GM21619 (cell line): ENCODE measurements around the gene CFAP20DC.
"Not testable (repeated sequence)": the region's sequence is repeated elsewhere in the genome, so short reads cannot be mapped to it uniquely, and the experiment has no call there.

Source experiments
- ATAC-seq: cut with Tn5 transposase; IDR thresholded peaks from one replicate; pipeline ENCODE4 v1.9.1; 2021; ENCODE audit not compliant: unreplicated experiment

CFAP20DC gene

DNA sequence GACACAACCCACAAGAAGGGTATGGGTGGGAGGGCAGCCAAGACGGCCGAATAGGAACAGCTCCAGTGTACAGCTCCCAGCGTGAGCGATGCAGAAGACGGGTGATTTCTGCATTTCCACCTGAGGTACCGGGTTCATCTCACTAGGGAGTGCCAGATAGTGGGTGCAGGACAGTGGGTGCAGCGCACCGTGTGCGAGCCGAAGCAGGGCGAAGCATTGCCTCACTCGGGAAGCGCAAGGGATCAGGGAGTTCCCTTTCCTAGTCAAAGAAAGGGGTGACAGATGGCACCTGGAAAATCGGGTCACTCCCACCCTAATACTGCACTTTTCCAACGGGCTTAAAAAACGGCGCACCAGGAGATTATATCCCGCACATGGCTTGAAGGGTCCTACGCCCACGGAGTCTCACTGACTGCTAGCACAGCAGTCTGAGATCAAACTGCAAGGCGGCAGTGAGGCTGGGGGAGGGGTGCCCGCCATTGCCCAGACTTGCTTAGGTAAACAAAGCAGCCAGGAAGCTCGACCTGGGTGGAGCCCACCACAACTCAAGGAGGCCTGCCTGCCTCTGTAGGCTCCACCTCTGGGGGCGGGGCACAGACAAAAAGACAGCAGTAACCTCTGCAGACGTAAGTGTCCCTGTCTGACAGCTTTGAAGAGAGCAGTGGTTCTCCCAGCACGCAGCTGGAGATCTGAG lies 243.1 kb downstream of the CFAP20DC start:
- ATAC-seq = not testable (repeated sequence)

GRCh38 chr3:58804914-58805313 lies 244.9 kb downstream of the CFAP20DC start:
- ATAC-seq = no peak

DNA sequence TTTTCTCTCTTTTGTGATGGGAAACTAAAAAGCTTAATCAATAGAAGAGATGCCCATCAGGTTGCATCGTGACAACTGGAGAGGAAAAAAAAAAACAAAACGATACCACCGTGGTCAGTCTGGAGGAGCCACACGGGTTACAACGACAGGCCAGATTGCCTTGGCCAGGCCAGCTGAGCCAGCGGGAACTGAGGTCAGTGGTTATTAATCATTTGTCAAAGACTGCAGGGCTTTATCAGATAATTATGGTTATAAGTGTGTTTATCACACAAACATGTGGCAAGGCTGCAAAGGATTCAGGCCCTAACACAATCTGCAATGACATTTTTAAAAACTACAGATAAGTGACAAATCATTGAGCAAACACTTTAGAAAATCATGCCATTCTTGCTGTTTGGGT lies 248.3 kb downstream of the CFAP20DC start:
- no peak for ATAC-seq

- no peak for ATAC-seq
Observed at GRCh38 chr3:58800940-58801339, 248.9 kb downstream of the CFAP20DC start.

DNA sequence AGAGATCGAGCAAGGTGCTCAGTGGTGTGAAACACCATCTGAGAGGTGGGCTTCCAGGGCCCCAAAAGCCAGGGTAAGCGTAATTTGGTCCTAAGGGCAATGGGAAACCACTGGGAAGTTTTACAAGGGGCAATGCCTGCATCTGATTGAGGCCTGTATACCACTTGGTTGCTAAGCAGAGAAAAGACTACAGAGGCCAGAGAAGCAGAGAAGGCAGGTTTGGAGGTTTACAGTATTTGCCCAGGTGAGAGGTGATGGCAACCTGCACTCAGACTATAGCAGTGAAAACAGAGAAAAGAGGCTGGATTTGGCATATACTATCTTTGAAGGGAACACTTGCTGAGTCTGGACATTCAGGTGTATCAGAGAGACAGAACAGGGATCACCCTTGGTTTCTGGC lies 249.8 kb downstream of the CFAP20DC start:
- ATAC-seq = no peak

GRCh38 chr3:58799271-58799670 lies 250.6 kb downstream of the CFAP20DC start:
- ATAC-seq = no peak

DNA sequence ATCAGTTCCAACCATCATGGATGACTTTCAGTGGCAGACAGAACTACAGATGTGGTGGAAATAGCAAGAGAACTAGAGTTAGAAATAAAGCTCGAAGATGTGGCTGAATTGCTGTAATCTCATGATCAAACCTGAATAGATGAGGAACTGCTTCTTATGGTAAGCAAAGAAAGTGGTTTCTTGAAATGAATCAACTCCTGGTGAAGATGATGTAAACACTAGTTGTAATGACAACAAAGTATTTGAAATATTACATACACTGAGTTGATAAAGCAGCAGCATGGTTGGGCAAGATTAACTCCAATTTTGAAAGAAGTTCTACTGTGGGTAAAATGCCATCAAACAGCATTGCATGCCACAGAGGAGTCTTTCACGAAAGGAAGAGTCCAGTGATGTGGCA lies 251.5 kb downstream of the CFAP20DC start:
- peak; percentile 57 for ATAC-seq

- ATAC-seq = no peak
Observed at GRCh38 chr3:58794750-58795149, 255.1 kb downstream of the CFAP20DC start.

DNA sequence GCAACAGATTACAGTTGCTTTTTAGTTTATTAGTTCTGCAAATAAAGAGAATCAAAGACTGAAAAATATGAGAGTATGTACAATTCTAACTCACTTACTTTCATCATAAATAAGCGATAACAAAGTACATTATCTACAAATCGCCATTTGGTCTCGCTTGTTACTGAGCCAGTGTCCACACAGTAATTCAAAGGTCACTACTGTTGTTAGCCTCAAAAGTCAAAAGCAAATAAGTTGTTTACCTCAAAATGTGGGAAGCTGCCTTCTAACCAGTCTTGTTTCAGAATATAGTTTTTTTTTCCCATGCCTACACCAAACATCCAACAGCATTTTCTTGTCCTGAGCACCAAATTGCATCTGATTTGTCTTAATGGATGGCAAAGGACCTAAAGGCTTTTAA lies 255.9 kb downstream of the CFAP20DC start:
- no peak for ATAC-seq

GRCh38 chr3:58792921-58793451 lies 256.8 kb downstream of the CFAP20DC start:
- ATAC-seq = no peak

GRCh38 chr3:58789385-58789784 lies 260.4 kb downstream of the CFAP20DC start:
- ATAC-seq = no peak

DNA sequence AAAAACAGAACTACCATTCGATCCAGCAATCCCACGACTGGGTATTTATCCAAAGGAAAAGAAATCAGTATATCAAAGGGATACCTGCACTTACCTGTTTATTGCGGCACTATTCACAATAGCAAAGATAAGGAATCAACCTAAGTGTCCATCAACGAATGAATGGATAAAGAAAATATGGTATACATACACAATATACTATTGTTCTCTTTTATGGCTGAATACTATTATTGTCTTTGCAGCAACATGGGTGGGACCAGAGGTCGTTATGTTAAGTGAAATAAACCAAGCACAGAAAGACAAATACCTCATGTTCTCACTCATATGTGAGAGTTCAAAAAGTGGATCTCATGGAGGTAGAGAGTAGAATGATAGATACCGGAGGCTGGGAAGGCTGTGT lies 264.9 kb downstream of the CFAP20DC start:
- ATAC-seq = no peak

DNA sequence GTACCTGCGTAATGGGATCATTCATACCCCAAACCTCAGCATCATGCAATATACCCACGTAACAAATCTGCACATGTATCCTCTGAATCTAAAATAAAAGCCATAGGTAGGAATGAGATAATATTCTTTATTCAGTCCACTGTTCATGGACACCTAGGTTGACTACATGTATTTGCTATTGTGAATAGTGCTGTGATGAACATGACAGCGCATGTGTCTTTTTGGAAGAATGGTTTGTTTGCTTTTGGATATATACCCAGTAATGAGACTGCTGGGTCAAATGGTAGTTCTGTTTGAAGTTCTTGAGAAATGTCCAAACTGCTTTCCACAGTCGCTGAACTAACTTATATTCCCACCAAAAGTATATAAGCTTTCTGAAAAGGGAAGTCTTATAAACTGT lies 265.4 kb downstream of the CFAP20DC start:
- ATAC-seq = no peak

GRCh38 chr3:58783845-58784244 lies 266.0 kb downstream of the CFAP20DC start:
- no peak for ATAC-seq

DNA sequence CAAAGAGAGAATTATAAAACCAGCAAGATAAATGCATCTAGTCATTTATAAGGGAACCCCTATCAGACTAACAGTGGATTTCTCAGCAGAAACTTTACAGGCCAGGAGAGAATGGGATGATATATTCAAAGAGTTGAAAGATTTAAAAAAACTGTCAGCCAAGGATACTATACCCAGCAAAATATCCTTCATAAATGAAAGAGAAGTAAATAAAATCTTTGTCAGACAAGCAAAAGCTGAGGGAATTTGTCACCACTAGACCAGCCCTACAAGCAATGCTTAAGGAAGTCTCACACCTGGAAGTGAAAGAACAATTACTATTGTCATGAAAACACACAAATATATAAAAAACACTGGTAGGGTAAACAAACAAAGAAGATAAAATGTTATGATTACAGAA lies 269.9 kb downstream of the CFAP20DC start:
- ATAC-seq = no peak

- no peak for ATAC-seq
Observed at GRCh38 chr3:58776231-58776630, 273.6 kb downstream of the CFAP20DC start.

DNA sequence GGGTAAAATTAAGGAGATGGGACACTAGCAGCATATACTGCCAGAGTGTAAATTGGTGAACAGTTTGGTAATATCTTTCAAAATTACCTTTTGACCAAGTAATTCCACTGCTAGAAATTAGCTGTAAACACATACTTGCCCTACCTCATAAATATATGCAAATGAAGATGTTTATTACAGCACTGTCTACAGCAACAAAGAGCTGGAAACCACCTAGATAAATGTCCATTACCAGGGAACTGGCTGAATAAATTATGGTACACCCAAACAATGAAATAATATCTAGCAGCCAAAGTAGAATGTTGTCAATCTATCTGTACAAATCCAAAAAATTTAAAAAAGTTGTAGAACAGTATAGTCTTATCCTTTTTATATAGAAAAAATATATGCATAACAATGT lies 277.4 kb downstream of the CFAP20DC start:
- ATAC-seq = no peak

DNA sequence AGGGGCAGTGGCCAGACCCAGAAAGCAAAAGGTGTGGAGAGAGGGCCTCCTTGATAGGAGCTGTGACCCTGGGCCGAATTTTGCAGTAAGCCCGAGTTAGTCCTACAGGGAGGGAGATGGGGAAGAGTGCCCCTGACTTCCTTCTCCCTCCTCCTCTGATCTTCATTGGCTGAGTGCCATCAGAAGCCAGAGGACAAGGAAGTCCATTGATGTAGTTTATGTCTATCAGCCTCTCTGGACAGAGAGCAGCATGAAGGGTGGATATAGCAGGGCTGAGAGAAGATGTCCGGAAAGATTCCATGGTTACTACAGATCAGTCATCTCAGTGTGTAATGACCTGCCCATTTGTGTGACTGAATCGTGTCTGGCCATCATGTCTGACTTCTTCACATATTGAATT lies 280.8 kb downstream of the CFAP20DC start:
- ATAC-seq = no peak

GRCh38 chr3:58766587-58767282 lies 283.1 kb downstream of the CFAP20DC start:
- ATAC-seq = no peak

DNA sequence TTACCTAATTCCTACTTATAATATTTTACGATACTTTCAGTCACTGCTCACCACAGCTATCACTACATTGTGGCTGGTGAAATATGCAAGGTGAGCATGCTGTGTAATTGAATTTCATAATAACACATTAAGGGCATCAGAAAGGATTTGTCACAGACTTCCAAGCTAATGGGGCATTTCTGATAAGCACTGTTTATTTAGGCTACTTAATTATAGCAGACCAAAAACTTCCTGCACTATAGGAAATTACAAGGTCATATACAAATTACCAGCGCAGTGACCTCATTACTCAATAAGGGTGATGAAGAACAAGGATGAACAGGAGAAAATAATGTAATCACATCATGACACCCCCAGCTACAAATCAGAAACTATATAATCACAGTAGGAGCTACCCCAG lies 294.7 kb downstream of the CFAP20DC start:
- no peak for ATAC-seq

GRCh38 chr3:58754074-58754473 lies 295.8 kb downstream of the CFAP20DC start:
- peak; percentile 42 for ATAC-seq

DNA sequence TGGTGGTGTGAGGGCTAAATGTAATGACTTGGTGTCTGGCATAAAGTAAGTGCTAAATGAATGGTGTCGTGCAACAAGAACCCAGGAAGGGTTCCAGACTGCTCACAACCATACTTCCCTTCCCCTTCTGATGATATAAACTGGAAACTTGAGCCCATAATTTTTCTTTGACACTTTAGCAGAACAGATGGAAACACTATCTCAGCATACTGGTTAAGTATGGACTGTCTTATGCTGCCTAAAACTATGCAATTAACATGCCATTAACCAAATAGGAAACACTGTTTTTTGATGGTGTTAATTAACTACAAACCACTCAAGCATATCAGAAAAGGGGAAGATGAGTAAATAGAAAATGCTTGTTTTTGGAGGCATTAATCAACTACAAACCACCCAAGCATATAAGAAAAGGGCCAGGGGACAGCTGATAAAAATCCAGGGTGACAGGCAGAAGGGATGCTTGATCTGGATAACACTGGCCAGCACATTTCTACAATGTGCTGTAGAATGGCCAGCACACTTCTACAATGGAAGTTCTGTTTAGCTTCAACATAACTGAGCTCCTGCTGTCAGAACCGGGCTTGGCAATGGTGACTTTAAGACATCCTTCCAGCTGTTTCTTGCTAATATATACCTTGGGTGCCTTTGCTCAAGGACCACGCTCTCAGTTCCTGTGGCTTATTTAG lies 297.8 kb downstream of the CFAP20DC start:
- ATAC-seq = no peak
